ENCODE measurements around the gene ELK1.

Gene ELK1

DNA sequence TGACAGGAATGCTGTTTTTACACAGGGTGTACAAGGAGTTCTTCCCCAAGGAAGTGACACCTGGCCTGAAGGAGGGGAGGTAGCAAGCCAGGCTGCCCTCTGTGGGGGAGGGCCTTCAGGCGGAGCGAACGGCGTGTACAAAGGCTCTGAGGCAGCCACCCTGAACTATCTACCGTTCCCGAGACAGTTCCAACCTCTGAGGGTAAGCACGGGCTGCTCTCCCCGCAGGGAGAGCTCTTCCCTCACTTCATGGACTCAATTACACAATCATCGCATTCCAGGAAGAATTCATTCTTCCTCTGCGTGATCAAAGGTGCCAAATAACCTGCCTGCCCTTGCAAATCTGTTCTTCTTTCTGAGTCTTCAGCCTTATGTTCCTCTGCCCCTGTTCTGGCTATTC is 4.8 kb downstream of the ELK1 start:
- no peak for DNase-seq (ENCODE audit: low read depth in 2 of 2)

DNA sequence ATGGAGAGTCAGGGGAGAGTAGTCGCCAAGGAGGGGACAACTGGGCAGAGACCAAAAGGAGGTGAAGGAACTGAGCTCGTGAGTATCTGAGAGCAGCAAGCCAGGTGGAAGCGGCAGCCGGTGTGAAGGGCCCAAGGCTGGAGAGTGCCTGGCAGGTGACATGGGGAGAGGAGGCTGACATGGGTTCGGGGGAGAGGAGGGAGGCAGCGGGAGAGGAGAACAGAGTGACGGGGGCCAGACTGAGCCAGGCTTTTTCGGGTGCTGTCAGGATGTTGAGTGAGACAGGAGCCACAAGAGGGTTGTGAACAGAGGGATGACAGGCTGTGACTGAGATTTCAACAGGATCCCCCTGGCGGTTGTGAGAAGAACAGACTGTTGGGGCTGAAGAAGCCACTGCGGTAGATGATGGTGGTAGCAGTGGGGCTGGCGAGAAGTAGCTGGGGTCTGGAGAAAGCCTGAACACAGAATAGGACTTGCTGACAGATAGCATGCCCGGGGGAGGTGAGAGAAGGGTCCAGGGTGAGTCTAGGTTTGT is 5.7 kb downstream of the ELK1 start:
- no peak for DNase-seq (ENCODE audit: low read depth in 2 of 2)

DNA sequence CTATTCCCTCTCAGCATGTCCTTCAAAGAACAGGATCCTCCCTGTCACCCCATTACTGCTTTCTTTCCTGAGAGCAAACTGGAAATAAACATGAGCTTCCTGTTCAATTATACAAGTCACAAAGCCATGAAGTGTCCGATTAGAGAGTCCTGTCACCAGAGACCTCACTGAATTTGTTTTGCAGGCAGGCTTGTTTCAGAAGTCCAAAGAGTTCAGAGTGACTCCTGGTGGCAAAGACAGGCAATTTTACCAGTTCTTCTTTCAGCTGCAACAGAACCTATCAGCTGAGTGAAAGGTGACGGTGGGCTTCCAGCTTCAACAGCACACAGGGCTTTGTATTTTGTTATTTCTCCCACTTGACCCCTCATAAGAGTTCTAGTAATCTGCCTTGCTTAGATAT is 6.4 kb downstream of the ELK1 start:
- DNase-seq (ENCODE audit: low read depth in 2 of 2): no peak

DNA sequence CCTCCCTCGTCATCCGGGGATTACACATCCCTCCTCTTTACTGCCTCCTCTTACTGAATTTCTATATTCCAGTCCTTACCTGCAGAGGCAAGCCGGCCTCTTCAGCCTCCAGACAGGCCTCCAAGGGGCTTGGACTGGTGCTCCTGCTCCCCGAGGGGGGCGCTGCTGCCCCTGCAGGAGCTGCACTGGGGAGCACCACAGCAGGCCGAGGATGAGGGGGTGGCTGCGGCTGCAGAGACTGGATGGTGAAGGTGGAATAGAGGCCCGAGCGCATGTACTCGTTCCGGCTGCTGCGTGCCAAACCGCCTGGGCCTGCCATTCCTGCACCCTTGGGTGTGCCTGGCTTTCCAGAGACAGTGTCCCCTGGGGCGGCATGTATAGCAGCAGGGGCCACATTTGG is 11.5 kb downstream of the ELK1 start:
- DNase-seq (ENCODE audit: low read depth in 2 of 2): no peak

DNA sequence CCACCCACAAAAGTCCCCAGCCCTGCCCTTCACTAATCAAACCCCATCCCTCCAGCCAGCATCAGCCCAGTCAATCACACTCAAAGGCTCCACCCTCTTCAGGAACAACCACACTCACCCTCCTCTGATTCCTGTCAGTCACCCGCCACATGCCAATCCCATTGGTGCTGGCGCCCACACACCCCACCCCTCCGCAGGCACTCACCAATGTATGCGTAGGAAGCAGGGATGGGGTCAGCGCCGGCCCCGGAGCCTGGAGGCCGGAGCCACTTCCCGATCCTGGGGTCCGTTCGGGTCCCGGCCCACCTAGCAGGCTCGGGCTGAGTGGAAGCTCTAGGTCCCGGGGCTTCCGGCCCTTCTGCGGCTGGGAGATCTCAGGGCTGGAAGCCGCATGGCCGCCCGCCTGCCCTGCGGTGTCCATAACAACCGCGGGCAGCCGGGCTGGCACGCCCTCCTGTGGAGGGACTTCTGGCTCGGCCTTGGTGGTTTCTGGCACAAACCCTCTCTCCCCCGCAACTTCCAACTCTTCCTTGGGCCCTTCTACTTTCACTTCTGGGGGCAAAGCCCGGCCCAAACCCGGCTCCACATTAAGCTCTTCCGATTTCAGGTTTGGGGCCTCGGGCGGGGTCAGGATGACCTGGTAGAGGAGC is 12.7 kb downstream of the ELK1 start:
- peak in 1 of 2 donors; percentile 35 for DNase-seq (ENCODE audit: low read depth in 2 of 2)

DNA sequence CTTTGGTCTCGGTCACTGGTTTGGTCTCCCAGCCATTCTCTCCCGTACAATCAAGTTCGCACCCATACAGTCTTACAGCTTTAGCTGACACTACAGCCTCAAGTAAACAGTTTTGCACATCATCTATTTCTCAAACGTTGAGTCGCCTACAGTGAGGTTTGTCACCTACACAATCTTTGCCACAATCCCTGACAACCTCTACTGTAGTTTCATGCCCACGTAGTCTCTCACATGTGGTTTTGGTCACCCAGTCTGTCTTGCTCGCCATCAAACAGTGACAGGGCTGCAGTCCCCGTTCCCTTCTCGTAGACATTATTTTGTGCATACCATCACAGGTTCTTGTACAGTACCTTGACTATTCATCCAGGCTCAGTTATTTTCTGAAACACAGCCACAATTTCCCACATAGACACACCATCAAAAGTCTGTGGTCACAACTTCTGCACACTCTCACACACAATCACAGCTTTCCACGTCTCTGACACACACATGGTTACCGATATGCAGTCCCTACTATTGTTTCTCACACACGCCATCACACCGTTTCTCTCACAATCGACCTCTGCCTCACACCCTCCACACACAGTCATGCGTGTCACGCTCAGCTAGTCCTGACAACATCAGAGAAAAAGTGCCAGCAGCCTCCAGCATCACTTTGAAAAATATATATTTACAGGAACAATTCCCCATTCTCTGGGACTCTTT is 15.3 kb downstream of the ELK1 start:
- DNase-seq (ENCODE audit: low read depth in 2 of 2): no peak

DNA sequence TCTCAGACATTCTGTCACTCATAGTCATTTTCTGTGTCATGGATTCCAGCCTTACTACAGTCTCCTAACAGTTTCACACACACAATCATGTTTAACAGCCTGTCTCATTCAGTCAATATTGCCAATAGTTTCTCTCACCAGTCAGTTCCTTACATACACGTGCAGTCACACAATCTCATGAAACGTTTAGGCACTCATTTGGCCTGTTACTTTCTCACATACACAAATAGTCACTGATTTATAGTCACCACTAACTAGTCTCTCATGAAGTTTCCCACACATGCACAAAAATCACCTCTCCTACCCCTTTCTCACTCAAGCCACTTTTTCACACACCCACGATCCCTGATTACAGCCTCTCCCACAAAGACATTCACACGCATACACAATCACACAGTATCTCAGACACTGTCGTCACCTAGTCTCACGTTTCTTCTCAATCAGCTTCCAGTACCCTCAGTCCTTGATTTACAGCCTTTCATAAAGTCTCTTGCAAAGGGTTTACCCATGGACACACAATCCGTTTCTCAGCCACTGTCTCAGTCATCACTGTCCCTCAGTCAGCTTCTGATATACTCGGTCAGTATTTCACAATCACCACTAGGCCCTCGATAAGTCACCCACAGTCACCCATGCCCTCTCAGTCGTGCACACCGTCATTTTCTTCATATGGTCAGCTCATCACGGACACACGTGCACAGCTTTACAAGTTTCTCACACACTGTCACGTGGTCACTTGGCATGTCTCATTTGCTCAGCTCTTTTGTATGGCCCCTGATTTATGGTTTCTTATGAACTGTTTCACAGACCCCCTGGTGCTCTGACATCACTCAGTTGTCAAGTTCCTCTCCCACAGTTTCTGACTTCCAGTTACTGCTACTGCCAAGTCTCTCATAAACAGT is 16.4 kb downstream of the ELK1 start:
- no peak for DNase-seq (ENCODE audit: low read depth in 2 of 2)

DNA sequence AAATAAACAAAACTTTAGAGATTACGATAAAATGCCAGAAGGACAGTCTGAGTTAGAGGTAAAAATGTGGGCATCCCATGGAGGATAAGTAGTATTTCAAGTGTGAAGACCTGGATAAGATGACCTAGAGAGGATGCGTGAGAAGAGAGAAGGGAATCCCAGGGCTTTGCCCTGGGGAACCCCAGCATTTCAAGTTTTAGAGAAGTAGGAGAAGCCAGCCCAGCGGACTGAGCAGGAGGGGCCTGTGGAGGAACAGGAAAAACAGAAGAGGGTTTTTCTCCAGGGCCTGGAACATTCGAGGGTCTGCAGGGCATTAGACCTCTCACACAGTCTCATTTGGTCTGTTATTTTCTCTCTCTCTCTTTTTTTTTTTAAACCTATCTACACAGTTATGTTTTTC is 17.7 kb downstream of the ELK1 start:
- DNase-seq (ENCODE audit: low read depth in 2 of 2): no peak

DNA sequence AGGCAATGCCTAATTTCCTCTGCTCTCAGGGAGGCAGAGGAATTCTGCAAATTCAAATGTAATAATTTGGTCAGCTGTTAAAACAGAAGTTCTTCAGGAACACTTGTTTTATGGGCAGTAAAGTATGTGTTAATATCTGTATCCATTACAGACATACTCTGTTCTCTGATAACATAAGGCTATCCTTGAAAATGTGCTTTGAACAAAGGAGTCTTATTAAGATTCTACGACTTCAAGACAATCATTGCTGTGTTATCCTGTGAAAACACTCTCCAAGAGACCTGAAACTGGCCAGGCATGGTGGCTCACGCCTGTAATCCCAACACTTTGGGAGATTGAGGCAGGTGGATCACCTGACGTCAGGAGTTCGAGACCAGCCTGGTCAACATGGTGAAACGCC is 18.7 kb downstream of the ELK1 start:
- DNase-seq (ENCODE audit: low read depth in 2 of 2): no peak

DNA sequence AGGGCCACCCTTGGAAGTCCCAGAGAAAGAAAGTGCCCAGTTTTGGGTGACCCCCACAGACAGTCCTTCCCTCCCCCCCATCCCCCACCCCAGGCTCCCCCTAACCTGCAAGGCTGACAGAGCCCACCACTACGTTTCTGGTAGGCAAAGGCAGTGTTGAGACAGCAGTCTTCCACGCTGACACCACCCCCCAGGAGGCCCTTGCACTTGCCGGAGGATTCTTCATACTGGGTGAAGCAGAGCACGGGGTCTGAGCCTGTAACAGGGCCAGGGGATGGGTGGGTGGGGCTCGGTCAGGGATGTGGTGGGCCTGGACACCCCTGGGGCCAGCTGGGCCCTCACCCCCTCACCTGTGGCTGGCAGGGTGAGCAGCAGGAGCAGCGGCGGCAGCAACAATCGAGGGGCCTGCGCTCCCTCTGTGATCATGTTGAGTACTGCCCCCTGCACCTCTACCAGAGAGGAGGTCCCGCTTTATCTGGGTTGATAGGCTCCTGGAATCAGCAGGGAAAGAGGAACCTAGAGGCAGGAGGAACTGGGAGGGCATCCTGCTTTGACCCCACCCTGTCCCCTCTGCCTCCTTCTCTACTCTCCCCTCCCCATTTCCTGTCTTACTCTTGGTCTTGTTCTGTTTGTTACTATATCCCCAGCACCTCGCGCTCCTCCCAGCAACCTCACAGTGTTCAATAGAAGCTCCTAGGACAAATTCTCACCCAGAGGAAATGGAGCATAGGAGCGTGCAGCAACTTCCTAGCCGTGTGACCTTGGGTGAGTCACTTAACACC is 20.8 kb downstream of the ELK1 start, which contains the start of gene CFP:
Gene CFP, minus strand, starts transcription at position 512 of the 782 bp plus-strand sequence. Its CDS starts 86 bp downstream, at position 426.
- DNase-seq (ENCODE audit: low read depth in 2 of 2): no peak

DNA sequence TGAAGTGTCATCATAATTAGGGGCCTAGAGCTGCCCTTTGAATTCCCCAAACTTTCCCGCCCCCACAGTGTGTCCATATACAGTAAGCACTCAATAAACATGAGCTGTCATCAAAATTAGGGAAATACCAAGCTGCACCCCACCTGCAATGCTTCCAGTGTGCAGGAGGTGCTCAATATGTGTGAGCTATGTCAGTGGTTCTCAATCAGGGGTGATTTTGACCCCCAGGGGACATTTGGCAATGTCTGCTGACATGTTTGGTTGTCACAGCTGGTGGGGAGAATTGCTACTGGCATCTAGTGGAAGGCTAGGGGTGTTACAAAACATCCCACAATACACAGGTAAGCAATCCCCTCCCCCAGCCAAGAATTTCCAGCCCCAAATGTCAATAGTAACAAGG is 21.4 kb downstream of the ELK1 start:
- no peak for DNase-seq (ENCODE audit: low read depth in 2 of 2)

DNA sequence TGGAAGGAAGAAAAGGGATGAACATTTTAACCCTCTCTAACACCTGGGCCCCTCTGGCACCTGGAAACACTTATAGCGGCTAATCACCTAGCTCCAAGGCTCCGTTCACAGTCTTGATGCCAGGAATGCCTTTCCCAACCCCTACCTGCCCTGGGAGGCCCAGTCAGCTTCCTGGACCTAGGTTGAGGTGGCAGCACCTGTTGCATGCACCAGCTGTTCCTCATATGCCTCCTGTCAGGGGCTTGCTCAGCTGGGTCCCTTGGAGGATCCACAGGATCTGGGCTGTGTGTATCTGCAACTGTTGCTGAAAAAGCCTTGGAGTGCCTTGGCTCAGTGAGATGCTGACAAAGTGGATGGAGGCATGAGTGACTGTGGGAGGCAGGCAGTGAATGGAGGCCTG is 25.0 kb downstream of the ELK1 start:
- DNase-seq (ENCODE audit: low read depth in 2 of 2): no peak

DNA sequence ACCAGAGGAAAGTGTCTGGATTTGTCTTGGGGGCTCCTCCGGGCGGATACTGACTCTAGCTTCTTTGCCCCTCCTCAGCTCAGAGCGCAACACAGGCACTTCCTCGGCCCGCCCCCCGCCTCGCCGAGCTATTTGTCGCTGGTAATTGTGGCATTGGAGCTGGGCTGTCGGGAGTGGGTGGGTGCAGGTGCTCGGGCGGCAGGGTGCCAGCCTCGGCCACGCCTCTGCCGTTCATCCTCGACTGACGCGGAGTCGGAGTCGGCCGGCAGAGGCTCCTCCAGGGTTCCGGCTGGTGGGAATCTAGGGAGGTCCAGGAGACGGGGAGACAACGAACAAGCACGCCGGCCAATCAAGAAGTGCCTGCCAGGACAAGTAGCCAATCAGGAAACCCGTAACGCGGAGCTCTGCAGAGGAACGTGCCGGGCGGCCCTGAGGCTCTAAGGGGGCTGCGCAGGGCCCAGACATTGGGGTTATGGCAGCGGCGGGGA is 26.8 kb downstream of the ELK1 start:
- DNase-seq (ENCODE audit: low read depth in 2 of 2): no peak

DNA sequence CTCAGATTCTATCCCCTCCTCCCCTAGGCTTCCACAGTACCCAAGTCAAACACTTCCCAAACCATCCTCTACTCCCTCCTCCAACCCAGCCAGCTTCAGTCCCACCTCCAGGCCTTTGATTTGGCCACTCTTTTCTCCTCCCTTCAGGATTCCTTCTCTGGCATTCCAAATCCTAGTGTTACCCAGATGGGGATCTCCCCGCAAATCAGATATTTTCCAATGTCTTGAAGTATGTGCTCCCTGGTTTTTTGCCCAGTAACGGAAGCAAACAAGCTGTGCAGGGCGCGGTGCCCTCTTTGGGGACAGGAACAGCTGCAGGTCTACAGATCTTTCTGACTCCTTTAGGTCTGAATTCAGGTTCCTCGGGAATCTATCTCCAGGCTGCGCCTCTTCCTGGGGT is 28.5 kb downstream of the ELK1 start:
- DNase-seq (ENCODE audit: low read depth in 2 of 2): no peak

DNA sequence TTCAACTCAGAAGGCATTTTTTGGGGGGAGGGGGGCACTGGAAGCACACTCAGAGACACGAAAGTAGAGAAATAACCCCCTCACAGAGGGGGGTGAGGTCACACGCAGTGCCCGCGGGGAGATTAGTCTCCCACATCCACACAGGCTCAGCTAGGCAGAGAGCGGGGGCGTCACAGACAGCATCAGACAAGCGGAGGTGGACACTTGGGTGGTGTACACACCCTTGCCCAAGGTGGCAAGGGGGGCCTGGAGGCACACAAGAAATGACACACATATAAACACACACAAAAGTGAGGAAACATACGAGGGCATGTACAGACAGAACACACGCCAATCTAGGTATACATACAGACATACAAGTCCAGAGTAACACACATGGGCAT is 30.1 kb downstream of the ELK1 start:
- no peak for DNase-seq (ENCODE audit: low read depth in 2 of 2)

DNA sequence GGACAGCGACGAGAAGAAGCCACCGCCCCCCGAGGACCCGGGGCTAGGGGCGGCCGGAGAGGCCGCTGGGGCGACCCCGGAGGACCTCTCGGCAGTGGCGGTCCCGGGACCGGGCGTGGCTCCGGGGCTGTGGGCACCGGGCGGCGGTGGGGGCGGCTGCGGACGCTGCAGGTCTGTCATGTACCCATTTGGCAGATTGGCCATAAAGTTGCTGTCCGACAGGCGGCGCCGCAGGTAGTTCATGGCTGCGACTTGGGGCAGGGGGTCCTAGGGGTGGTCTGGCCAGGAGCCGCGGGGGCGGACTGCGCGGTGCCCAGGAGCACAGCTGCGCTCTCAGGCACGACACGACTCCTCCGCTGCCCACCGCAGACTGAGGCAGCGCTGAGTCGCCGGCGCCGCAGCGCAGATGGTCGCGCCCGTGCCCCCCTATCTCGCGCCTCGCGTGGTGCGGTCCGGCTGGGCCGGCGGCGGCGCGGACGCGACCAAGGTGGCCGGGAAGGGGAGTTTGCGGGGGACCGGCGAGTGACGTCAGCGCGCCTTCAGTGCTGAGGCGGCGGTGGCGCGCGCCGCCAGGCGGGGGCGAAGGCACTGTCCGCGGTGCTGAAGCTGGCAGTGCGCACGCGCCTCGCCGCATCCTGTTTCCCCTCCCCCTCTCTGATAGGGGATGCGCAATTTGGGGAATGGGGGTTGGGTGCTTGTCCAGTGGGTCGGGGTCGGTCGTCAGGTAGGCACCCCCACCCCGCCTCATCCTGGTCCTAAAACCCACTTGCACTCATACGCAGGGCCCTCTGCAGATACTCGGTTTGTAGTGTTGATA is 30.7 kb downstream of the ELK1 start, which contains the start of gene SYN1:
Gene SYN1, minus strand, starts transcription at position 372 of the 817 bp plus-strand sequence. Its CDS starts 129 bp downstream, at position 243.
- peak; percentile 58 to 65 for DNase-seq (ENCODE audit: low read depth in 2 of 2)

DNA sequence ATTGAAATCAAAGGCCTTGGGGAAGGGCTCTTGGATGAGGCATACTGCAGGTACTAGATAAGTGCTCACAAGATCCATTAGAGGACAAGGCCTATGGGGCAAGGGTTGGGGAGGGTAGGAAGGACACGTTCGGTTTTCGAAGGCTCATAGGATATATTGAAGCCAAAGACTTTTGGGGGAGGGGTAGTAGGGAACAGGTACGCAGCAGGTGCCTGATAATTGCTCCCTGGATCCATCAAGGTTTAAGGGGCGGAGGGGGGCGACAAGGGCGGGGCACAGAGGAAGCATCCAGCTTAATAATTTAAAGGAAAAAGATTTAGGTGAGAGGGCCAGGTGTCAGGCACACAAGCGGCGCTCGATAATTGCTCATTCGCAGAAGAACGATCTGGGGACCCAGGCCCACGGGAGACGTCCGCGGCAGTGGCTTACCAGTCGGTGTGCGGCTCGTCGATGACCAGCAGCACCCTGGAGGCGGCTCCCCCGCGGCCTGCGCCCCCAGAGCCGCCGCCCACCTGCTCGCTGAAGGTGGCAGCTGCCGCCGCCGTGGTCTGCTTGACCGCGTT is 31.4 kb downstream of the ELK1 start:
- DNase-seq (ENCODE audit: low read depth in 2 of 2): no peak

DNA sequence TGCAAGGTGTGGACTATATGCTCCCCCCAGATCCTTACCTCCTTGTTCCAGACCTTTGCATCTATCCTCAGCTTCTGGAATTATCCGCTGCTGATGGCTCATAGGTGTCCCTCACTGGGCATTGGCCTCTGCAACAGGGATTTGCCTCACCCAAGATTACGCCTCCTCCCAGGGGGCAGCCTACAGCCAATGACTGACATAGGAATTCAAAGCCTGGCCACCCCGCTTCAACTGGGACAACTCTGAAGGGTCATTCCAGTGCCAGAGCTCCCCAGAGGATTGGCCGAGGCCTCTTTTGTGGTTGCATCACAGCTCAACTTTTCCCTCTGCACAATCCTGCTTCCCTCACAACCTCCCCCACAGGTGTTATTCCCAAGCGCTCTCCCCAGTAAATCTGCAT is 35.7 kb downstream of the ELK1 start:
- no peak for DNase-seq (ENCODE audit: low read depth in 2 of 2)

DNA sequence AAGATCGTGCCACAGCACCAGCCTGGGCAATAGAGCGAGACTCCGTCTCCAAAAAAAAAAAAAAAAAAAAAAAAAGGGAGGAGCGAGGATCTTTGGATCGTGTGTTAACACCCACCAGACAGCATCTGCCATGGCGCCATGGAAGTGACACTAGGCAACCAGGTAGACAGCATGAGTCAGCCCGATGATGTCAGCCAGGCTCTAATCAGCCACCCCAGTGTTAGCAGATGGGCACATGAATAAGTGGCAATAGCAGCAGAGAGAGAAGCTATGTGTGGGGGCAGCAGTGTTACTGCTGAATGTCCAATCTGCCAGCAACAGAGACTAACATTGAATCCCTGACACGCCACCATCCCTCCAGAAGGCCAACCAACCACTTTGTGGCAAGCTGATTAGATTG is 37.3 kb downstream of the ELK1 start:
- DNase-seq (ENCODE audit: low read depth in 2 of 2): no peak

DNA sequence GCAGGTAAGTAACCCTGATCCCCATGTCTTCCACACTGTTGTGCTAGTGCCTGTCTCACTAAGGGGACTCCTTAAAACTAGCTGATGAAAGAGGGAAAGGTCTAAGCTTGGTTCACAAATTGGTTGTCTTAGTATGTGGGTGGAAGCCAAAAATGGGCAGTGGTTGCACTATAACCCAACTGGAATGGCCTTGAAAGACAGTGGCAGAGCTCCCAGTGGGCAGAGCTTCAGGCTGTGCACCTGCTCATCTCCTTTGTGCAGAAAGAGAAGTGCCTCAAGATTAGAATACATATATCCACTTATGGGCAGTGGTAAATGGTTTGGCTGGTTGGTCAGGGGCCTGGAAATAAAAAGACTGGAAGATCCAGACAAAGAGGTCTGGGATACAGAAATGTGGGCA is 37.9 kb downstream of the ELK1 start:
- DNase-seq (ENCODE audit: low read depth in 2 of 2): no peak
